WI38 (cell line): ENCODE results near the gene C8A.

Experiments
- H3K4me3 ChIP-seq: 2 replicates; pipeline ENCODE4 v1.5.1; 2011; ENCODE audit warnings: low read depth, mild to moderate bottlenecking, control low read depth, low read length
- TF ChIP-seq, protein P1 (sequence below): IDR thresholded peaks from 2 replicates; pipeline ENCODE4 v1.5.1; 2012; ENCODE audit warnings: low read depth, mild to moderate bottlenecking, control low read depth, low read length

C8A gene

DNA sequence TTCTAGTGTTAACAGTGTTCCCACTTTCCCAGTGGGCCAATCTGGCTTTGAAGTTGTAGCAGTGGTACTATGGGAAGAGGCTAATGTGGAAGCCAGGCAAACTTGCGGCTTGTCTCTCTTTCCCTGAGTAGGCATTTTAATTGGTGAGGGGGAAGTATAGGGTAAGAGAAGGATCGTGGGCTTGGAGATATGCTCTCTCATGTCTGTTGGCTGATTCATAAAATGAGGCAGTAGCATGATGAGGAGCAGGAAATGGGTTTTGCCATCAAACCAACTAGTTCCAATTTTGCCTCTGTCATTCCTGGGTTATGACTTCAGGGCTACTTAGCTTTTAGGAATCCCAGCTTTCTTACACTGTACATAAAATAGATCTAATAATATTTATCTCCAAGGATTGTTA, 12.1 kb downstream of the C8A start:
- TF ChIP-seq, protein P1, sequence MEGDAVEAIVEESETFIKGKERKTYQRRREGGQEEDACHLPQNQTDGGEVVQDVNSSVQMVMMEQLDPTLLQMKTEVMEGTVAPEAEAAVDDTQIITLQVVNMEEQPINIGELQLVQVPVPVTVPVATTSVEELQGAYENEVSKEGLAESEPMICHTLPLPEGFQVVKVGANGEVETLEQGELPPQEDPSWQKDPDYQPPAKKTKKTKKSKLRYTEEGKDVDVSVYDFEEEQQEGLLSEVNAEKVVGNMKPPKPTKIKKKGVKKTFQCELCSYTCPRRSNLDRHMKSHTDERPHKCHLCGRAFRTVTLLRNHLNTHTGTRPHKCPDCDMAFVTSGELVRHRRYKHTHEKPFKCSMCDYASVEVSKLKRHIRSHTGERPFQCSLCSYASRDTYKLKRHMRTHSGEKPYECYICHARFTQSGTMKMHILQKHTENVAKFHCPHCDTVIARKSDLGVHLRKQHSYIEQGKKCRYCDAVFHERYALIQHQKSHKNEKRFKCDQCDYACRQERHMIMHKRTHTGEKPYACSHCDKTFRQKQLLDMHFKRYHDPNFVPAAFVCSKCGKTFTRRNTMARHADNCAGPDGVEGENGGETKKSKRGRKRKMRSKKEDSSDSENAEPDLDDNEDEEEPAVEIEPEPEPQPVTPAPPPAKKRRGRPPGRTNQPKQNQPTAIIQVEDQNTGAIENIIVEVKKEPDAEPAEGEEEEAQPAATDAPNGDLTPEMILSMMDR: no peak

DNA sequence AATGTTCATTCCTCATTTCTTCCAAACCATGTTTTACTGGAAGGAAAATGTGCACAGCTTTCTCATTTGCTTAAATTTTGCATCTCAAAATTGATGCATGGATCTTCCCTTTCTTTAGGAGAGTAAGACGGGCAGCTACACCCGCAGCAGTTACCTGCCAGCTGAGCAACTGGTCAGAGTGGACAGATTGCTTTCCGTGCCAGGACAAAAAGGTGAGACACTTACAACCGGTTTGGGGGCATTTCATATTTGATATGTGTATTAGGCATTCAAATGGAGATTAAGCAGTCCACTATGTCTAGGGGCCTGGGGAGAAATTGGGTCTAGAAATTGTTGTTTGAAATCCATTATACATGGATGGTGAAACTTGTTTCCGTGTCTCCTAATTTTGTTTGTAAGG, 12.9 kb downstream of the C8A start:
- H3K4me3 ChIP-seq: no peak overlapping the region
- TF ChIP-seq, protein P1: no peak

More for the DNA sequence above, 12.1 kb downstream of the C8A start:
- H3K4me3 ChIP-seq: no peak overlapping the region

DNA sequence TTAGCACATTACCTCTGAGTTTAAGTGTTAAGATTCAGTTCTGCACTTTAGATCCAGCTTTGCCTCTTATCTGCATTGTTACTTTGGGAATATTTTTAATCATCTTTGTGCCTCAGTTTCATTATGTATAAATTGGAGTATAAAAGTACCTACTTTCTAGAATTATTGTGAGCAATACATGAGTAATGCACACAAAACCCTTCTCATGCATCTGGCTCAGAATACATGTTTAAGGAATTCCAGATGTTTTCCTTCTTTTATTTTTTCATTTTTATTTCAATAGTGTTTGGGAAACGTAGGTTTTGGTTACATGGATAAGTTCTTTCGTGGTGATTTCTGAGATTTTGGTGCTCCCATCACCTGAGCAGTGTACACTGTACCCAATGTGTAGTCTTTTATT, 14.2 kb downstream of the C8A start:
- TF ChIP-seq, protein P1: no peak
- no peak overlapping the region for H3K4me3 ChIP-seq

DNA sequence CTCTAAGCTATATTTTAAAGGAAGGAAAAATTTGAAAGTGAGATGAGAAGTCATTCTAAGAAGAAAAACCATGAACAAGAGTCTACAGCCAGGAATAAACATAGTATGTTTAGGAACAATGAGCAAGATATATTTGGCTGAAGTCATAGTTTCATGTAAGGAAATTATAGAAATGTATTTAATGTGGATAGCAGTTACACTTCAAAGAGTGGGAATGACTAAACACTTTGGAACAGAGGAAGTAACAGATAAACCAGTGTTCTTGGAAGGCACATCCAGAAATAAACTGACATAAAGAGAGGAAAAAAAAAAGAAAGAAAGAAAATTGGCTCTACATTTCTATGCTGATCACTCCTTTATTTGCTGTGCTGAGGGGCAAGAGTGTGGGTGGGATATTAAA, 18.0 kb downstream of the C8A start:
- H3K4me3 ChIP-seq: no peak overlapping the region
- TF ChIP-seq, protein P1: no peak

DNA sequence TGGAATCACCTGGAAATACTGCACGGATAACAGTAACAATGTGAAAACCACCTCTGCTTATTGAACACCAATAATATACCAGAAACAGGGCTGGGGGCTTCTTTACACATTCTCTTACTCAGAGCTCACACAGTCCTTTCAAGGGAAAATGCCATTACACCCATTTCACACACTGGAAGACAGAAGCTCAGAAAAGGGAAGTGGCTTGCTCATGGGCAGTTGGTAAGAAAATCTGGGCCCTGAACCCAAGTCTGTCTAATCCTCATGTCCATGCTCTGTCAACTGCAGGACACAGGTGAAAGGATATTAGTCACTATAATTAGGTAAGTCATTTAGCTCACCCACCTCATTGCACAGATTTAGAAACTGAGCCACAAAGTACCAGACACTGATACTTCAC, 18.6 kb downstream of the C8A start:
- no peak overlapping the region for H3K4me3 ChIP-seq
- TF ChIP-seq, protein P1: no peak

DNA sequence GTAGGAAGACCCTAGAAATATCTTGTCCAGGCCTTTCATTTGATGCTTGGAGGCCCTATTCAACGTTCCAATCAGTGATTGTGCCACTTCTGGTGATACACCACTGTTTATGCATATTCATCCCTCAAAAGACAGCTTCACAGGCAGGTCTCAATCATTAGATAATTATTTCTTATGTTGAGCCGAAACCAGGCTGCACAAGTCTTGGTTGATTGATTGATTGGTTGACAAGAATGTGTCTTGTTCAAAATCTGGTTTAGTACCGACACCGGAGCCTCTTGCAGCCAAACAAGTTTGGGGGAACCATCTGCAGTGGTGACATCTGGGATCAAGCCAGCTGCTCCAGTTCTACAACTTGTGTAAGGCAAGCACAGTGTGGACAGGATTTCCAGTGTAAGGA, 20.1 kb downstream of the C8A start:
- H3K4me3 ChIP-seq: no peak overlapping the region
- TF ChIP-seq, protein P1: no peak

DNA sequence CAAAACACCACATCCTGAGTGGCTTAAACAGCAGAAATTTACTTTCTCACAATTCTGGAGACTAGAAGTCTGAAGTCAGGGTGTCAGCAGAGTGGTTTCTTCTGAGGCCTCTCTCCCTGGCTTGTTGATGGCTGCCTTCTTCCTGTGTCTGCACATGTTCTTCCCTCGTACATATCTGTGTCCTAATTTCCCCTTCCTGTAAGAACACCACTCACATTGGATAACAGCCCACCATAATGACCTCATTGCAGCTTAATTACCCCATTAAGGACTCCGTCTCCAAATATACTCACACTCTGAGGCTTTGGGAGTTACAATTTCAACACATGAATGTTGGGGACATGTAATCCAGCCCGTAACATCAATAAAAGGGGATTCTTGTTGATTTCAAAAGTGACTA, 23.4 kb downstream of the C8A start:
- no peak overlapping the region for H3K4me3 ChIP-seq

More for the DNA sequence above, 23.4 kb downstream of the C8A start:
- TF ChIP-seq, protein P1: no peak
